H1 (cell line): ENCODE data around the gene FOXC2.

Experiments used
- JUN ChIP-seq: IDR thresholded peaks from 2 replicates; pipeline ENCODE4 v1.6.1; 2011; ENCODE audit warnings: low read depth, mild to moderate bottlenecking, improper control_type of control experiment, low read length
- RAD21 ChIP-seq, 2 experiments: IDR thresholded peaks in 1 of 2; conservative IDR thresholded peaks in 1 of 2; 2 replicates each; pipeline ENCODE4 v1.6.1; 2011; ENCODE audit warnings: low read depth in 2 of 2, low read length in 2 of 2, improper control_type of control experiment in 1 of 2, inconsistent platforms in 1 of 2, mild to moderate bottlenecking in 1 of 2, moderate library complexity in 1 of 2
- SIX5 ChIP-seq: IDR thresholded peaks from 2 replicates; pipeline ENCODE4 v1.6.1; 2011; ENCODE audit warnings: mild to moderate bottlenecking, low read depth, low read length

DNA sequence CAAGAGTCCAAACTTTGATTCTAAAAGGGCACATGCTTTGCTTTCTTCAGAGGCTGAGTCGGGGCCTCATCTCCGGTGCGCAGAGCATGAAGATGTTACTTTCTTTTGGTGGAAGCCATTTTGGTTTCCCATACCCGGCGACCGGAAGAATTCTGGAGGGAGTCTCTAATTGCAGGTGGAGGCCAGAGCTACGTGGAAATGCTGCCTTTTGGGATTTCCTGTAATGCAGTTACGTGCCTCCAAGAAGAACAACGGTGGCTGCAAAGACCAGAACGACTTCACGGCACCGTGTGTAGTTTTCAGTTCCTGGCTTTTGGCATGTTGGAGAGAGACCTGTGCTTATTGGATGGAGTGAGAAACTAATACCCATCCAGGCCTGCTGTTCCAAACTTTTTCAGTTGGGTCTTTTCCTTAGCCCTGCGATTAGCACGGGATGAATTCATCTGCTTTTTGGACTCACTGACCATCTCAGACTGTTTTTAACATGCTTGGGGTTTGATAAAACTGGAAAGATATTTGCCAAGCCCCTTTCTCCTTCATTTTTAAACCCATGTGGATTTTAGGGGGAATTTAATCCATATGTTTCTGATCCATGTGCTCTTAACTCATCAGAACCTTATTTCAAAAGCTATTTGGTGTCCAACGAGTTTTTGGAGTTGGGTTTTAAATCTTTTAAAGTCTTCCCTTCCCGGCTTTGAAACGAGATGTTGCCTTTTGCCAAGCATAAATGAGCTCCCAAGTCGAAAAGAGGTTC is 30.7 kb downstream of the FOXC2 start:
- no peak for TF ChIP-seq RAD21 (IDR thresholded peaks at IDR 0.05 in 1 of 2, conservative IDR thresholded peaks at IDR 0.05 in 1 of 2; ENCODE audit: low read depth in 2 of 2, low read length in 2 of 2)
- no peak for TF ChIP-seq JUN
- TF ChIP-seq SIX5: no peak
